CD4-positive, alpha-beta T cell (primary cell): ENCODE measurements around the gene SCFD2. TPM values are rescaled to one million over a fixed set of nuclear protein-coding genes. Genes with fewer than 3 reads are reported as not detected.

ENCODE experiments used
- ATAC-seq: fragments of 200-7000 bp; cut with Tn5 transposase; one replicate; pipeline ENCODE4 v1.10.0; 2022; ENCODE audit warnings: mild to moderate bottlenecking; ENCODE audit not compliant: poor library complexity
- CTCF ChIA-PET: fragments of 350-600 bp; sonication (Branson Sonifier 250); formaldehyde crosslinking; loops from one replicate; lab custom pipeline; 2021; ENCODE audit warnings: antibody characterized with exemption, inconsistent platforms; lab: Charles Lee
- POLR2A ChIA-PET: fragments of 350-600 bp; sonication (Branson Sonifier 250); formaldehyde crosslinking; loops from one replicate; lab custom pipeline; 2021; ENCODE audit warnings: antibody characterized with exemption, inconsistent platforms; lab: Charles Lee
- DNase-seq, 14 experiments: peaks; one replicate each; pipeline ENCODE4 v3.0.0-alpha.2; 2013 to 2020; ENCODE audit warnings: mixed read lengths in 2 of 14
- H3K27ac ChIP-seq, 2 donors: one replicate each; pipeline versions ENCODE4 v1.5.1 to v1.7.0; 2013; ENCODE audit warnings: low read length in 2 of 2, low read depth in 1 of 2, mild to moderate bottlenecking in 1 of 2
- H3K27me3 ChIP-seq, 2 experiments: 1 replicate in 1 of 2; 2 replicates in 1 of 2; pipeline versions ENCODE4 v1.6.1 to v1.7.0; 2013; ENCODE audit warnings: low read length in 2 of 2, control low read depth in 1 of 2, mild to moderate bottlenecking in 1 of 2, moderate library complexity in 1 of 2; ENCODE audit not compliant: insufficient read depth in 2 of 2, control insufficient read depth in 1 of 2
- H3K36me3 ChIP-seq: one replicate; pipeline ENCODE4 v1.6.1; 2013; ENCODE audit warnings: low read length, control low read depth; ENCODE audit not compliant: insufficient read depth
- H3K4me1 ChIP-seq: one replicate; pipeline ENCODE4 v1.6.1; 2013; ENCODE audit warnings: low read length, control low read depth; ENCODE audit not compliant: insufficient read depth
- H3K4me3 ChIP-seq: one replicate; pipeline ENCODE4 v1.5.1; 2013; ENCODE audit warnings: mild to moderate bottlenecking, low read length, moderate library complexity
- H3K9me3 ChIP-seq, 2 experiments: 1 replicate in 1 of 2; 2 replicates in 1 of 2; pipeline versions ENCODE4 v1.6.1 to v1.7.0; 2013; ENCODE audit warnings: low read length in 2 of 2, mild to moderate bottlenecking in 2 of 2, control low read depth in 1 of 2, moderate library complexity in 1 of 2; ENCODE audit not compliant: control insufficient read depth in 1 of 2, insufficient read depth in 1 of 2
- H3K27ac Mint-ChIP-seq: one replicate; pipeline ENCODE4 v1.8.0; 2020; ENCODE audit warnings: mixed read lengths
- H3K27me3 Mint-ChIP-seq: one replicate; pipeline ENCODE4 v1.8.0; 2021; ENCODE audit warnings: mixed read lengths
- H3K36me3 Mint-ChIP-seq: one replicate; pipeline ENCODE4 v1.8.0; 2021; ENCODE audit warnings: low read depth, mixed read lengths
- H3K4me1 Mint-ChIP-seq: one replicate; pipeline ENCODE4 v1.8.0; 2021; ENCODE audit warnings: low read depth, mixed read lengths
- H3K4me3 Mint-ChIP-seq: one replicate; pipeline ENCODE4 v1.8.0; 2020; ENCODE audit warnings: mild to moderate bottlenecking, mixed read lengths
- H3K9me3 Mint-ChIP-seq: one replicate; pipeline ENCODE4 v1.8.0; 2020; ENCODE audit warnings: mixed read lengths
- CTCF ChIP-seq: fragments of 200-600 bp; IDR thresholded peaks from one replicate; pipeline ENCODE4 v1.8.0; 2022; ENCODE audit warnings: antibody characterized with exemption, mild to moderate bottlenecking
- intact Hi-C, 2 experiments: fragments of 100-400 bp; cut with DNase I in 1 of 2; cut with micrococcal nuclease in 1 of 2; formaldehyde crosslinking; loops; one replicate each; pipeline versions ENCODE4 v1.15.1 to v1.9.0; 2023 to 2025; cut with DNase I, micrococcal nuclease
- total RNA-seq, 174 experiments: library from RNA in 2 of 174; stranded (reverse) in 2 of 174; gene quantifications; one replicate each; pipeline ENCODE4 v1.2.3 and lab custom pipeline; 2021 to 2026

The SCFD2 gene
- total RNA-seq, 2 experiments from 2014 or later: 15.4 to 17.6 TPM

GRCh38 chr4:53055716-53056403, 310.0 kb downstream of the SCFD2 start:
- CTCF ChIA-PET: no interaction called here
- no peaks in the 10 kb centered on the region for H3K4me1 ChIP-seq
- Mint-ChIP-seq H3K4me1 (no peaks in the 10 kb centered on the region), H3K36me3 (peaks cover 11% of the 10 kb centered on the region), H3K27ac (no peak overlapping the region), H3K27me3 (no peaks in the 10 kb centered on the region), H3K9me3 (peaks cover 3% of the 10 kb centered on the region), H3K4me3 (no peak overlapping the region)
- DNase-seq: no peak
- no peak for TF ChIP-seq CTCF
- H3K9me3 ChIP-seq: no peaks in the 10 kb centered on the region
- POLR2A ChIA-PET: interaction anchor here (1.5 kb wide), 1 partner anchor 7 kb away, joined by 4 read pairs; no protein-coding TSS in a partner anchor
- intact Hi-C loops: no loop called here
- no peak for ATAC-seq
- H3K4me3 ChIP-seq: no peak overlapping the region
- no peaks in the 10 kb centered on the region for H3K36me3 ChIP-seq
- no peak overlapping the region for H3K27ac ChIP-seq
- H3K27me3 ChIP-seq: no peaks in the 10 kb centered on the region

- no peaks in the 10 kb centered on the region for H3K9me3 ChIP-seq
- peaks cover 3% of the 10 kb centered on the region for H3K9me3 Mint-ChIP-seq
- H3K4me3 Mint-ChIP-seq: no peak overlapping the region
- H3K4me1 Mint-ChIP-seq: no peaks in the 10 kb centered on the region
- no peak overlapping the region for H3K4me3 ChIP-seq
- no peaks in the 10 kb centered on the region for H3K4me1 ChIP-seq
- H3K27ac Mint-ChIP-seq: no peak overlapping the region
- ChIA-PET CTCF (no interaction called here), POLR2A (interaction anchor here (1.5 kb wide), 1 partner anchor 8 kb away, joined by 4 read pairs; no protein-coding TSS in a partner anchor)
- ATAC-seq (no peak), DNase-seq (no peak)
- H3K36me3 Mint-ChIP-seq: peaks cover 15% of the 10 kb centered on the region
- H3K27me3 ChIP-seq: no peaks in the 10 kb centered on the region
- no peak for TF ChIP-seq CTCF
- H3K27me3 Mint-ChIP-seq: no peaks in the 10 kb centered on the region
- H3K27ac ChIP-seq: no peak overlapping the region
- intact Hi-C loops: no loop called here
- no peaks in the 10 kb centered on the region for H3K36me3 ChIP-seq
These were observed 310.6 kb downstream of the SCFD2 start for GRCh38 chr4:53055274-53055673.

GRCh38 chr4:53050361-53050774, 315.5 kb downstream of the SCFD2 start:
- no peaks in the 10 kb centered on the region for H3K36me3 ChIP-seq
- no peaks in the 10 kb centered on the region for H3K27me3 ChIP-seq
- no peak overlapping the region for H3K4me3 ChIP-seq
- H3K9me3 Mint-ChIP-seq: no peaks in the 10 kb centered on the region
- H3K27ac ChIP-seq: no peak overlapping the region
- TF ChIP-seq CTCF: no peak
- H3K4me3 Mint-ChIP-seq: no peak overlapping the region
- H3K27me3 Mint-ChIP-seq: no peaks in the 10 kb centered on the region
- H3K9me3 ChIP-seq: no peaks in the 10 kb centered on the region
- CTCF ChIA-PET: no interaction called here
- no peak overlapping the region for H3K27ac Mint-ChIP-seq
- H3K4me1 Mint-ChIP-seq: no peaks in the 10 kb centered on the region
- DNase-seq (no peak), ATAC-seq (no peak)
- intact Hi-C loops: no loop called here
- no peaks in the 10 kb centered on the region for H3K4me1 ChIP-seq
- peaks cover 14% of the 10 kb centered on the region for H3K36me3 Mint-ChIP-seq
- POLR2A ChIA-PET: no interaction called here
